ENCODE measurements around the gene ITPR1.

DNA sequence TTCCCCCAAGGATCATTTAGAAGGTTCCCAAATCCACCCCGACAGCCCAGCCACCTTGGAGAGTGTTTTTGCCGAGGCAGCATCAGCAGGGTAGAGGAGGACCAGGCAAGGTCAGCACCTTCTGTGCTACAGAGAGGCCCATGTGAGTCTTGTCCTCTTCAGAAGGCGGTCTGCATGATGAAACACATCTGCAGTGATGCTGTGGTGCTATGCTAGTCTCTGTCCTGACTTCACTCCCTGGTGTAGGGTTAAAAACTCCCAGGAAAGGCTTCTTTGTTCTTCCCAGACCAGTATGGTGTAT lies 87.9 kb downstream of the ITPR1 start:
- TF ChIP-seq, protein P1, sequence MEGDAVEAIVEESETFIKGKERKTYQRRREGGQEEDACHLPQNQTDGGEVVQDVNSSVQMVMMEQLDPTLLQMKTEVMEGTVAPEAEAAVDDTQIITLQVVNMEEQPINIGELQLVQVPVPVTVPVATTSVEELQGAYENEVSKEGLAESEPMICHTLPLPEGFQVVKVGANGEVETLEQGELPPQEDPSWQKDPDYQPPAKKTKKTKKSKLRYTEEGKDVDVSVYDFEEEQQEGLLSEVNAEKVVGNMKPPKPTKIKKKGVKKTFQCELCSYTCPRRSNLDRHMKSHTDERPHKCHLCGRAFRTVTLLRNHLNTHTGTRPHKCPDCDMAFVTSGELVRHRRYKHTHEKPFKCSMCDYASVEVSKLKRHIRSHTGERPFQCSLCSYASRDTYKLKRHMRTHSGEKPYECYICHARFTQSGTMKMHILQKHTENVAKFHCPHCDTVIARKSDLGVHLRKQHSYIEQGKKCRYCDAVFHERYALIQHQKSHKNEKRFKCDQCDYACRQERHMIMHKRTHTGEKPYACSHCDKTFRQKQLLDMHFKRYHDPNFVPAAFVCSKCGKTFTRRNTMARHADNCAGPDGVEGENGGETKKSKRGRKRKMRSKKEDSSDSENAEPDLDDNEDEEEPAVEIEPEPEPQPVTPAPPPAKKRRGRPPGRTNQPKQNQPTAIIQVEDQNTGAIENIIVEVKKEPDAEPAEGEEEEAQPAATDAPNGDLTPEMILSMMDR (conservative IDR thresholded peaks at IDR 0.05), result no peak
- no peak for TF ChIP-seq EZH2 (IDR thresholded peaks at IDR 0.05; ENCODE audit: low read depth)

Data from PC-9 (cell line).